HG03520 (cell line): ENCODE results near the gene BRINP1.
"Not testable (repeated sequence)": the region's sequence is repeated elsewhere in the genome, so short reads cannot be mapped to it uniquely, and the experiment has no call there.

ENCODE experiments used
- ATAC-seq: cut with Tn5 transposase; IDR thresholded peaks from one replicate; pipeline ENCODE4 v1.9.1; 2021; ENCODE audit warnings: mild to moderate bottlenecking, moderate library complexity; ENCODE audit not compliant: unreplicated experiment

Gene BRINP1

DNA sequence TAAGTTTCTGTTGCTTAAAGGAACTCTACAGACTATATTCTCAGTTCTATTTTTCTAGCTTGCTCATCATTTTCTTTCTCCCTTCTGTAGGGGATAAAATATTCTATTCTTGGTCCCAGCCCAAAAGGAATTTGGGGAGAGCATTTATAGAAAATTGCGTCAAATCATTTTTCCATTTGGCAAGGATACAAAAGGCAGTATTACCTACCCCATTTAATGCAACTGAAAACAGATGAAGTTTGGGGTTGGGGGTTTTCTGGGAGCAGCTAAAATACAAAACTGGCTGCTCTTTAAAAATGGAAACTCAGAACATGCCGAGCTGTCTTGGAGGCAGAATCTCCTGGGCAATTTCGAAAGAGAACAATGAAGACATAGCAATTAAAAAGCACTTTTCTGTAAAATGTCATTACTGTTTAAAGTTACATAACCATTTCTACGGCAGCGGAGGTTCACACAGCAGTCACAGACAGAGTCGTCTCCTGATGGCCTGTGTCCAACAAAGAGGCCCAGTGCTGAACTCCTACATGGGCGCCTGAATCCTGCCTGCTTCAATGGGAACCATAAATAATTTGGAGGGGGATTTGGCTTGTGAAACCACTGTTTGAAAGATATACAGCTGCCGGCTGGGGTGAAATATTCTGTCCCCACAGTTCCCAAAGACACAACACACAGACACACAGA, 152.4 kb downstream of the BRINP1 start:
- ATAC-seq, result no peak

DNA sequence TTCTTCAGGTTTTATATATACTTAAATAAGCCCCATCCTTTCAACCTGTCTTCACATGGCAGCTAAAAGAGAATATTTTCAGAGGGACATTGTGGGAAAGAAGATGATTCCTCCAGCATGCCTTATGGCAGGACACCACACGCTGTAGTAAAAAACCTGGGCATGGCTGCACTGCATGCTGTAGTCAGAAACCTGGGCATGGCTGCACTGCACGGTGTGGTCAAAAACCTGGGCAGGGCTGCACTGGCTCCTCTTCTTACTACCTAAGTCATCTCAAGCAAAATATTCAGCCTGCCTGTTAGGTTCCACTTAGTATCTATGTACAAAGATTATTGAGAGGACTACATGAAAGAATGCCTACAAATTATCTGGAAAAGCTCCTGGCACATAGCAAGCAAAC, 153.6 kb downstream of the BRINP1 start:
- no peak for ATAC-seq

DNA sequence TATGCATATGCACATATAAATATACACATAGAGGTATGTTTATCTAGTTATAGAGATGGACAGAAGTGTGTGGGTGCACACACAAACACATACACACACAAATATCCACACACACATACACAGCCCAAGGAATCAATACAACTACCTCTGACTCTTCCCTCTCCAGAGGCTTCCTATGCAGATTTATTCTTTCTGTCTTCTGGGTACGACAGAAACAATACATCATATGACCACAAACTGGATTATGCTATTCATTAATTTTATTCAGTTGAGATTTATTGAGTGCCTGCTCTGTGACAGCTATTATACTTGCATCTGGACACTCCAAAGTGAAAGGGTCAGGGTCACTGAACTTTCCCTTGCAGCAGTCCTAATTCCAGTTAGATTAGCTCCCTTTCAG, 155.8 kb downstream of the BRINP1 start:
- no peak for ATAC-seq

DNA sequence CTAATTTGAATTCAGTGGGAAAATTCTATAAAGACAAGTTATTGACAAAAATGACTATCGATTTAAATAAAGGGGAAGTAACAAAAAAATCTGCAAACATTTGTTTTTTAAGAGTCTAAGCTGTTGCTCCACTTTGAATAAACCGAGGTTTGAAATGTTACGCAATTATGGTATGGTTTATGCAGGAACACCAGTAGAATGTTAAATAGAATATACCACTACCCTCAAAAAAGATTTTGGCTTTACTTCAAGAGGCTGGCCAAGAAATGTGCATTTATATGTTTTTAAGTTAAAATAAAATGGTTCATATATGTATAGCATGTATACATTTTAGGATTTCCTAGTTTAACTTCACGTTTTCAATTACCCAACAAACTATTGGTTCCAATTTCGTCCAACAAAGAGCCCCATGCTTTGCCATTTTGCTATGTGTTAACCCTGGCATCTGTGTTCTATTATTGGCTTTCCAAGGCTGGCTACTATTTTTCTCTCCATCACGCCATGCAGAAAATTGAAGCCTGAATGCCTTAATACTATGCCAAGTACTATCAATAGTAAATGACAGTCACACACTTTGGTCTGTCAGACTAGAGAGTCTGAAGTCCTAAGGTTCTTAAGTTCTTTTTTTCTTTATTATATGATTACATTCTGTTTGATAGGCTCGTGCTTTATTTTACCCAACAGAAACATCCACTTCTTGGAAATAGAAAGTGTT, 171.2 kb downstream of the BRINP1 start:
- no peak for ATAC-seq

DNA sequence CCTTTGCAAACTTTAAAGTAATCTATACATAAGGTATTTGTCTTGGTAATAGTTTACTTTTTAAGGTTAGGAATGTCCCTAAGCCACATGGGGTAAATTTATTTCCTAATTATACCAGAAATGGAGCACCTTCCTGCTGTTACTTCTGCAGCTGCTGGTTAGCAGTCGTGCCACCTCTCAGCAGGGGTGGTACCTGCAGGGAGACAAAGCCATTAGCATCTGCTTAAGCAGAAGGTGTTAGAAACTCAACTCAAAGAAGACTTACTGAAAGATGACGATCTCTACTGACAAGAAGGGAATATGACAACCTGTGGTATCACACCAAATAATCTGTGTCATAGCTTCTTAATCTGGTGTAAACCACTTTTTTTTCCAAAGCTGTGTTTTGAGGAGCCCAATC, 173.7 kb downstream of the BRINP1 start:
- ATAC-seq, result no peak

DNA sequence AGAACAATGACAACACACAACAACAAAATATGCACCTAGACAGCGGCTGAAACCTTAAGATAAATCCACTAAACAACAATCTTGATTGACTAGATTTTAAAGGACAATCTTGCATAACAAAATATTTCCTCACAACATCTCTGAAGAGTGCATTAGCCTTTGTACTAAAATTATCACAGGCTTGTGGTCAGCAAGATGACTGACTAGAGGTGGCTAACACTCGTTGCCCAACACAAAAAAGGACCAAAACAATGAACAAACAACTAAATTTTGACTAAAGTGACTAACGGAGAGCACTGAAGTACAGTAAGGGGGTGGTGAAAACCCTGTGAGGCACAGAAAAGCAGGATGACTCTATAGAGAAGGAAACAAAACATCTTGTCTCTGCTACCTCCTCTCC, 183.9 kb downstream of the BRINP1 start:
- no peak for ATAC-seq

DNA sequence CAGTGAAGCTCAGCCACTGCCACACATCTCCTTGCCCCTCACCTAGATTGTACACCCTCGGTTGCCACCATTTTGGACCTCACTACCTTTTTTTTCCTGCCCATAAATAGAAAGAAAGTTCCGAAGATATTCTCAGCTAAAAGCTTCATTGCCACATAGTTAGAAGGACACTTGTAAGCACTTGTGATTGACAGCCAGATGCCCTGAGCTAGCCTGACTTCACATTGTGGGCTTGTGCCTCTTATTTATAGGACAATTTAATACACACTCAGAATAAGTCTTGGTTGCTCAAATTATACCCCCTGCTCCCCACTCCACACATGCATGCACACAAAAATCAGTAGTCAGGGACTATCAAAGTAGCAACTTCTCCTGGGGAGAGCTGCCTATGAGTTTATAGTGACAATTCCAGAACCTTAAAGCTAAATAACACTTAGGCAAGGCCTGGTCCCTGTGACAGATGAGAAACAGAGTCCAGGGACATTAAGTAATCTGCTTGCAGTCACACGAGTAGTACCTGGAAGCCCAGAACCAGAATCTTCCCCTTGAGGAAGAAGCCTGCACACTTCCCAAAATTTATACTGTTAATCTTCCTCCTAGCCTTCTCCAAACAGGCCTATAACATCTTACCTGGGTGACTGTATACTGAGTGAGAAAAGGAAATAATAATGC, 184.8 kb downstream of the BRINP1 start:
- no peak for ATAC-seq

DNA sequence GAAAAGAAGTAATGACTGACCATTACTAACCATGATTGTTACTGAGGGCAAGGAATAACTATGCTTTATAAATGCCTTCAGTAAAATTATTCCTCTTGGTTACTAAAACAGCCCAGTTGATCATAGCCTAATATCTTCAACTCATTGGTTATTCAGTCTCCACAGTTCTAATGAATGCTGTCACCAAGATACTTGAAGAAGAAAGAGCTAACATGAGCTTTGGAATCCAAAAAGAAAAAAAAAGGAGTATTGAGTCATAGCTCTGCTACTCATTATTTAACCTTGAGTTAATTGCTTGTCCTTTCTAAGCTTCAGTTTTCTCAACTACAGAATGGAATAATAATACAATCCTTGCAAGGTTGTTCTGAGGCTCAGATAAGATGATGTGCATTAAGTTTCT, 187.7 kb downstream of the BRINP1 start:
- no peak for ATAC-seq

DNA sequence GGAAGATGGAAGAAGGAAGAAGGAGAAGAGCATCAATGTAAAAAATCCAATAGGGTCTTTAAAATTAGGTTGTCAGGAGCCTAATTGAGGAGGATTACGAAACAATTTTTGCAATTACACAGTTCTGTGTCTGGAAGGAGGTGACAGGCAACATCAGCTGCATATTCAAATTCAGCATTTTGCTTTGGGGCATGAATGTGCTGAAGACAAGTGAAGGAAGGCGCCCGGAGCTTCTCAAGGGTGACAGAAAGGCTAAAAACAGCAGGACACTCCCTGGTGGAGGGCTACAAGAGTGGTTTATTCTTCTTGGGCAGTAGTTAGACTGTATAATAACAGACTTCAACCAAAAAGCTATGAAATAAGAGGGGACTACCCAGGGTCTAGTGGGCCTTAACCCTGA, 188.3 kb downstream of the BRINP1 start:
- ATAC-seq, result no peak

DNA sequence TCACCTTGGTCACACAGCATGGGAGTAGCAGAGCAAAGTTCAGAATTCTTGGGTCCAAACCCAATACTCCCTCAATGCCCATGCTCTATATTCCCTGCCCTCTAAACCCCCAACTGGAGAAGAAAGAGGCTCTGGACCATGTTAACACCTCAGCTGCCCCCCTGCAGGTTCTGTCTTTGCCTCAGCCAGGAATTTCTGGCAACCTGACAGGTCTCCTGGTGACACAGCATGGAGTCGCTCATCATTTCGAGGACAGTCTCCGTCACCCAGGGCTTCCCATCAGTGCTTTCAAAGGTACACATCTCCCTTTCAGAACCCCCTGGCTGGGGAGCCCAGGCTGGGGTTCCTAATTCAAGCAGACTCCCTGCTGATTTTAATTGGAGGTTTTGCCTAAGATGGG, 189.5 kb downstream of the BRINP1 start:
- ATAC-seq, result no peak

DNA sequence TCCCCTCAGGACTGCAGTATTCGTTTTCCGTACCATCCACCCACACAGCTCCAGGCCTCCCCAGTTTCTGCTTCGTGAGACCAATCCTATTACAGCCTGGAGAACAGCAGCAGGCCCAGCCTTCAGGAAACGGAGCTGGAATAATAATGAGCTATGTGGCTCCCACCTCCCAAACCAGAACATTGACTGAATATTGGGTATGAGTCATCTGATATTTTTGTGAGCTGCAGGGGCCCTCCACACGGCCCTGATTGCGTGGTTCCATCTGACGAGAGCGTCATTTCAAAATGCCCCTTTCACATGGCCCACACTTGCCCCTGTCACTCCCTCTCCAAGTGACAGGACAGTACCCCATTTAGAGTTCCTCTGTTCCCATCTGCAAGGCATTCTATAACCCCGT, 192.0 kb downstream of the BRINP1 start:
- ATAC-seq, result no peak

DNA sequence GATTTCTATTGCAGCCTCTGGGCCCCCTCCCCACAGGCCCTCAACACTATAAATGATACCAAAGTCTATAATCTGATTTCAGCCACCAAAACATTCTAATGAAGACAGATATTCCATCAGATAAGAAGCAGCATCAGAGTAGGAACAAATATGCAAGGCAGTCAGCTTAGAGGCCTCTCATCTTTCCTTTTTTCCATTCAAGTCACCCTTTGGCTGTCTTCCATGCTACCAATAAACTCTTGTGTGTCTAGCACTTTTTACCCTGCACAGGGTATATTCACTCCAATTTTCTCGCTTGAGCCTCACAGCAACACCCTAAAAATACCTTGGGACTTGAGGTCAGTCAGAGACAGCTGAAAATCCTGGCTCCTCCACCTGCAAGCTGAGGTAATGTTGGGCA, 193.7 kb downstream of the BRINP1 start:
- ATAC-seq, result no peak

DNA sequence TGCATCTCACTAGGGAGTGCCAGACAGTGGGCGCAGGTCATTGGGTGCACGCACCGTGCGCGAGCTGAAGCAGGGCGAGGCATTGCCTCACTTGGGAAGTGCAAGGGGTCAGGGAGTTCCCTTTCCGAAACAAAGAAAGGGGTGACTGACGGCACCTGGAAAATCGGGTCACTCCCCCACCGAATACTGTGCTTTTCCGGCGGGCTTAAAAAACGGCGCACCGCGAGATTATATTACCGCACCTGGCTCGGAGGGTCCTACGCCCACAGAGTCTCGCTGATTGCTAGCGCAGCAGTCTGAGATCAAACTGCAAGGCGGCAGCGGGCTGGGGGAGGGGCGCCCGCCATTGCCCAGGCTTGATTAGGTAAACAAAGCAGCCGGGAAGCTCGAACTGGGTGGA, 200.0 kb downstream of the BRINP1 start:
- ATAC-seq, result not testable (repeated sequence)

DNA sequence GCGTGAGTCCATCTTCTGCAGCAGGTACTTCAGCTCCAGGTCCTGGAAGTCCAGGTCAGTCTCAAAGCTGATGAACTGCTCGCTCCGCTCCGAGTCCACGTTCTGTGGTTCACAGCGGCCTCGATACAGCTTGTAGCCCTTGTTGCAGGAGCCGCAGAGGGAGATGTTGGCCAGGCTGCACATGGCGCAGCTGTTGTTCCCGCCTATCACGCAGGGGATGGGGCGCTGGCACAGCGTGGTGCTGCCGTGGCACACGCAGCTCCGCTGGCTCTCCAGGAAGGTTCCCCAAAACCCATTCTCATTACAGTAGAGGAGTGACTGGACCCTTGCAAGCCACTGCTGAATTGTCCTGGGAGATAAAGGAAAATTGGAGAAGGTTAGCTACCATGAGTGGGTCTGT, 201.4 kb downstream of the BRINP1 start:
- ATAC-seq, result no peak

DNA sequence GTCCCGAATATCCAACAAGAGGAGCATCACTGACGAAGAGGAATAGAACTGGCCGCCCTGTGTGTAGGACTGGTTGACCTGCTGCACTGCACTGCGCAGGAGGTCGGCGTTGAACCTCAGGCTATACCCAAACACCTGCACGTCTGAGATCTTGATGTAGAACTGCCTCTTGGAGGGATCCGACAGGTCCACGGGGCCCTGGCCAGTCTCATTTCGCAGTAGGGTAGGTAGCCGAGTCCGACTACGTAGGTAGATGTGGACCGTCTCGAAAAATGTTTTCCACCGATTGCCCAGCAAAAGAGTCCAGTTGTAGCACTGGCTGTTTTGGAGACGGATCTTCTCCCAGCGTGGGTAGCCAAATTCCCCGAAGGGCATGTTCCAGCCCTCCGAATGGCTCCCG, 202.0 kb downstream of the BRINP1 start:
- no peak for ATAC-seq

DNA sequence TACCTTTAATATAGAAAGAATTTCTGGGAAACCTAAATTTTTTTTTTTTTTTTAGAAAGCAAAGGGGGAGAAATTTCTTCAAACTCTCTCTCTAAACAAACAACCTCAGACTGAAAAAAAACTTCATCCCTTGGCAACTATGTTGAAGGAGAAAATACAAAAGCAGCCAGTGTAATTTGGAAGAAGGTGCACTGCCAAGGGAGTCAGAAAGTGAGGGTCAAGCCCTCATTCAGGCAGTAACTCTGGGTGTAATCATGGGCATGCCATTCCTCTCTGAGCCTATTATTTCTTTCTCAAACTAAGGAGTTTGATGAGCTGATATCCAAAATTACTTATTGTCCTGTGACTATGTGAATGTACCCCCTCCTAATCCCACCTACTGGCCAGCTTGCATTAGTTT, 203.1 kb downstream of the BRINP1 start:
- ATAC-seq, result no peak

DNA sequence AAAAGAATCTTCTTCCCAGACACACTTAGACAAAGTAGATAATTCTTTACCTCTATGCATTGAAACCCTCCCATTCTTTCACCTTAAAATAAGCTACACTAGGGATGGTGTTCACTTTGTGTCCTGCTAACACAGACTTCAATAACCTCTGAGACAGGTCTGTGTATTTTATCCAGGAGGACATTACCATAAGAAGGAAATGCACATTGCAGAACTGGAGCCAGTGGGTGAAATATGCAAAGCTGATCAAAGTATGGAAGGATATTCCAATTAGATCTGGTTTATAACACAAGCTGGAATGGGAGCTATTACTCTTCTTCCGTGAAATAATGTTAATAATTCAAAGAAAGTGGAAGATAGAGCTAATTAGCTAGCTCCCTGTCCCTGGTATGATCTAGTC, 204.1 kb downstream of the BRINP1 start:
- no peak for ATAC-seq

DNA sequence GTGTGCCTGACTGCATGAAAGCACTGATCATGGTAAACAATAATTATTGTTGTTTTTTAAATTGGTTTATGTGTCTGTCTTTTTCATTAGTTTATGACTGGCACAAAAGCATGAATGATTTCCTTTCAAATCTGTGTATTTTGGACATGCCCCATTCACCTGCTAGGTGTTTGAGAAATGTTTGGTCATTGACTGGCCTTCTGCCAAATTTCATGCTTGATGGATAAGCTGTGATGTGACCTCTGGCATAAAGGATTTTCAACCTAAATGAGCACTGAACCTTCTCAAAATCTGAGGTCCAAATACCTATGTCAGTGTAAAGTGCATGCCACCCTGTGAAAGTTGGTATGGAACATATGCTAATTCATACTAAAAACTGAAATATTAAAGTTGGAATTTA, 204.5 kb downstream of the BRINP1 start:
- no peak for ATAC-seq

DNA sequence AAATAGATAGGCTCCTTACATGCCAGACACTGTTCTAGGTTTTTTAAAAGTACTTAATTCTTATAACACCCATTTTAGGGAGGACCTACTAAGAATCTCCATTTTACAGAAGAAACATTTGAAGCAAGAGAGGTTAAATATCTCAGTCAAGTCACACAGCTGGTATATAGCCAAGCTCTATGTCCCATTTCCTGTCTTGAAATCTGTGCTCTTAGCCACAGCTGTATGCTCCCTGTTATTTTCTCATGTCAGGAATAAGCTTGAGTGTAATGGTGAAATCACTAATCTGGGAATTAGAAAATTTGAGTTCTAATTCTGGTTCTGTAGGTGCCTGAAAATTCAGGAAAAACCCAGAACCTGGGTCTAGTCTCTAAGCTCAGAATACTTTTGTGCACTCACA, 208.7 kb downstream of the BRINP1 start:
- ATAC-seq, result no peak

DNA sequence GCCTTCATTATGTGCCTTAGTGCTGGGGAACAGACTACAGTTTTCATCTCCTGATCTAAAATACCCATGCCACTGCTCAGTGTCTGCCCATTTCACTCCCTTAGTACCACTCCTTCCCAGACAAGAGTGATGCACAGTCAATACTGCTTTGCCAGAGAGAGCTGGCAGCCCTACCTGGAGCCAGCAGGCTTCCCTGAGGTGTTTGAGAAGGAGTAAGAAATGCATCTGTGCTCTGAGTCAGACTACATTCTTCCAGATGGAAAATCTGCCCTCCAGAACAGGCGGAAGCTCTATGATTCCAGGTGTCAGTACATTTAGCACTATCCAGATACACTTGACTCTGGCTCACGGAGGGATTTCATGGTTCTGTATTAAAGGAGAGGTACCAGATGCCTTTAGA, 209.8 kb downstream of the BRINP1 start:
- no peak for ATAC-seq

DNA sequence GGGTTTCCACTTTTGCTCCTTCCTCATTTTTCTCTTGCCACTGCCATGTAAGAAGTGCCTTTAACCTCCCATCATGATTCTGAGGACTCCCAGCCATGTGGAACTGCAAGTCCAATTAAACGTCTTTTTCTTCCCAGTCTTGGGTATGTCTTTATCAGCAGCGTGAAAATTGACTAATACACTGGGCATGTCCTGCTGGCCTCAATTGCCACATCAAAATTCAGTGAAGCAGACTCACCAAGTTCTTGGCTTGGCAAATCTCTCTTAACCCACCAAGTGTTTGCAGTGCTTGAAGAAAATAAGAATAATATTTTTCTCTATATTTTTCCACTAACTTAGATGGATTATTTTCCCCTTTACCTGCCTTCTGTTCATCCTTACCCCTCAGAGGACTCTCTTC, 212.0 kb downstream of the BRINP1 start:
- ATAC-seq, result no peak

DNA sequence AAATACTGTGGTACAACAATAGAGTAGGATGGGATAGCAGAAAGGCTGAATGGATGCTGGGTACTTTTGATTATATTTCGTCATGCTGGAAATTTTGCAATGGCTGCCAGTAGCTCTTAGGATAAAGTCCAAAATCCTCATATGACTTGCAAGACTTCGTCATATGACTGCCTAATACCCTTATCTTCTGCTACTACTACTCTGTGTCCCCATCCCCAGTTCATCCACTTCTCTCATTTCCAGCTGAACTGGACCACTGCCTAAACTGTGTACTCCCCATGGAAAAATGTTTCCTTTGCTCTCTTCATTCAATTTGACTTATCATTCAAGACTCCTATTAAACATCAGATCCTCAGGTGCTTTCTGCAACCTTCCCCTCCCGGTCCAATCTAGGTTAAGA, 212.9 kb downstream of the BRINP1 start:
- ATAC-seq, result no peak
